Measurements from ENCODE around the gene BIN1. TPM values are rescaled to one million over a fixed set of nuclear protein-coding genes. Genes with fewer than 3 reads are reported as not detected.

Gene BIN1
- total and polyA plus RNA-seq, 2 donors (not counting 1 experiment from before 2014, with no cell fraction given) = 90.6 to 92.3 TPM

GRCh38 chr2:127053731-127054603 lies 53.0 kb downstream of the BIN1 start:
- no peaks in the 10 kb centered on the region for H3K79me2 ChIP-seq (ENCODE audit: control insufficient read depth, insufficient read depth, low read length)
- TF ChIP-seq CTCF (IDR thresholded peaks at IDR 0.05) (no peak), EZH2 (IDR thresholded peaks at IDR 0.05; ENCODE audit: borderline replicate concordance, insufficient read depth, low read depth, low read length, poor library complexity, severe bottlenecking) (no peak)
- no peak for DNase-seq
- no peak overlapping the region for H3K4me3 ChIP-seq (ENCODE audit: control extremely low read depth in 1 of 5, extremely low read depth in 1 of 5, insufficient read depth in 1 of 5, low read depth in 2 of 5, low read length in 4 of 5)
- Mint-ChIP-seq H3K27me3 (no peaks in the 10 kb centered on the region), H3K4me3 (no peak overlapping the region), H3K27ac (no peak overlapping the region), H3K9me3 (ENCODE audit: insufficient read depth) (no peaks in the 10 kb centered on the region), H3K4me1 (peaks cover 3% of the 10 kb centered on the region)
- whole genome bisulfite sequencing (ENCODE audit: insufficient coverage) = 99% methylated on average over 31 of the region's 33 CpGs
- no peak for ATAC-seq (ENCODE audit: low read depth)
- intact Hi-C loops (cut with micrococcal nuclease) = no loop called here
- H3K4me2 ChIP-seq (replicated peaks; ENCODE audit: low read depth, low read length, poor library complexity, severe bottlenecking) = no peak overlapping the region
- H2AFZ ChIP-seq (ENCODE audit: insufficient read depth, low read depth, low read length, poor library complexity, severe bottlenecking) = no peak overlapping the region
- no peak overlapping the region for H3K27ac ChIP-seq (ENCODE audit: low read length in 2 of 2)
- H3K9ac ChIP-seq (ENCODE audit: low read length) = no peak overlapping the region
- peaks cover 0 to 8% of the 10 kb centered on the region in 2 donors for H3K4me1 ChIP-seq (ENCODE audit: control insufficient read depth in 2 of 2, insufficient read depth in 2 of 2, low read length in 2 of 2)
- no peaks in the 10 kb centered on the region for H3K9me3 ChIP-seq (ENCODE audit: control extremely low read depth in 1 of 3, control insufficient read depth in 2 of 3, insufficient read depth in 1 of 3, low read length in 2 of 3)
- POLR2A ChIA-PET = no interaction called here
- H3K36me3 ChIP-seq (replicated peaks in 1 of 2; ENCODE audit: control extremely low read depth in 1 of 2, control insufficient read depth in 1 of 2, extremely low read depth in 1 of 2, insufficient read depth in 2 of 2, low read length in 1 of 2) = peaks cover 0 to 48% of the 10 kb centered on the region in 2 experiments
- H4K20me1 ChIP-seq (ENCODE audit: control insufficient read depth, insufficient read depth, low read length, poor library complexity, severe bottlenecking) = peaks cover 68% of the 10 kb centered on the region
- H3K27me3 ChIP-seq (replicated peaks in 1 of 4; ENCODE audit: control extremely low read depth in 1 of 4, control insufficient read depth in 3 of 4, insufficient read depth in 4 of 4, low read length in 3 of 4) = no peaks in the 10 kb centered on the region
- CTCF ChIA-PET = interaction anchor here (0.5 to 1.0 kb wide), 2 partner anchors 14 to 112 kb away, joined by 3 to 5 read pairs; no protein-coding TSS in a partner anchor
